Spleen (tissue), 7 donors: Measurements from ENCODE around the gene SMAP2.

ENCODE experiments used
- POLR2A ChIP-seq, 3 donors: fragments of 450-650 bp; IDR thresholded peaks; one replicate each; pipeline ENCODE4 v1.5.1; 2017; ENCODE audit warnings: antibody characterized with exemption in 3 of 3, mild to moderate bottlenecking in 1 of 3
- TF ChIP-seq, protein P1 (sequence below), 11 experiments: fragments of 200-600 bp in 7 of 11; fragments of 450-650 bp in 4 of 11; sonication (generic) in 4 of 11; IDR thresholded peaks in 8 of 11; conservative IDR thresholded peaks in 3 of 11; 1 replicate in 7 of 11; 2 replicates in 4 of 11; pipeline versions ENCODE4 v1.4.0 to v1.8.0; 2016 to 2021; ENCODE audit warnings: antibody characterized with exemption in 11 of 11, inconsistent platforms in 4 of 11, mild to moderate bottlenecking in 1 of 11
- donor health status: DM: no; HTN: no; CAD: no; lungs with moderate emphysema.
- donor health status: DM: no; HTN: no; CAD: no.
- donor health status: DM: no; HTN: no; CAD: no.

DNA sequence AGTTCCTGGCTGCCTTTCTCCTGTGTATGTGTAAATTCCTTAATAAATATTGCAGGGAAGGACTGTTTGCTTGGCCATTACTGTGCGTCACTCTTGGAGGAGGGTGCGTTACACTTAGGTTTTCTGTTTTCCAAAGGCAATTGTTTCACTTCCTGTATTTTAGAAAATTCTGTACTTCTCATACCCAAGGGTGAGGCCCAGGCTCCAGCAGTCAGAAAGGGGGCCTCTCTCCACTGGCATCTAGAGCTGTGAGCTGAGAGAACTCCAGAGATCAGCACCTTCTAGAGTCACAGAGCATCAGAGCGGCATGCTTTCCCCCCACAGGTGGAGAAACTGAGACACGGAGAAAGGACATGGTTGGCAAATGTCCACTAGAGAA, 49.7 kb downstream of the SMAP2 start:
- no peak for TF ChIP-seq POLR2A (IDR thresholded peaks at IDR 0.05)
- TF ChIP-seq, protein P1, sequence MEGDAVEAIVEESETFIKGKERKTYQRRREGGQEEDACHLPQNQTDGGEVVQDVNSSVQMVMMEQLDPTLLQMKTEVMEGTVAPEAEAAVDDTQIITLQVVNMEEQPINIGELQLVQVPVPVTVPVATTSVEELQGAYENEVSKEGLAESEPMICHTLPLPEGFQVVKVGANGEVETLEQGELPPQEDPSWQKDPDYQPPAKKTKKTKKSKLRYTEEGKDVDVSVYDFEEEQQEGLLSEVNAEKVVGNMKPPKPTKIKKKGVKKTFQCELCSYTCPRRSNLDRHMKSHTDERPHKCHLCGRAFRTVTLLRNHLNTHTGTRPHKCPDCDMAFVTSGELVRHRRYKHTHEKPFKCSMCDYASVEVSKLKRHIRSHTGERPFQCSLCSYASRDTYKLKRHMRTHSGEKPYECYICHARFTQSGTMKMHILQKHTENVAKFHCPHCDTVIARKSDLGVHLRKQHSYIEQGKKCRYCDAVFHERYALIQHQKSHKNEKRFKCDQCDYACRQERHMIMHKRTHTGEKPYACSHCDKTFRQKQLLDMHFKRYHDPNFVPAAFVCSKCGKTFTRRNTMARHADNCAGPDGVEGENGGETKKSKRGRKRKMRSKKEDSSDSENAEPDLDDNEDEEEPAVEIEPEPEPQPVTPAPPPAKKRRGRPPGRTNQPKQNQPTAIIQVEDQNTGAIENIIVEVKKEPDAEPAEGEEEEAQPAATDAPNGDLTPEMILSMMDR (IDR thresholded peaks at IDR 0.05 in 8 of 11, conservative IDR thresholded peaks at IDR 0.05 in 3 of 11), result no peak
